ENCODE results near the gene ATN1.

Gene ATN1

DNA sequence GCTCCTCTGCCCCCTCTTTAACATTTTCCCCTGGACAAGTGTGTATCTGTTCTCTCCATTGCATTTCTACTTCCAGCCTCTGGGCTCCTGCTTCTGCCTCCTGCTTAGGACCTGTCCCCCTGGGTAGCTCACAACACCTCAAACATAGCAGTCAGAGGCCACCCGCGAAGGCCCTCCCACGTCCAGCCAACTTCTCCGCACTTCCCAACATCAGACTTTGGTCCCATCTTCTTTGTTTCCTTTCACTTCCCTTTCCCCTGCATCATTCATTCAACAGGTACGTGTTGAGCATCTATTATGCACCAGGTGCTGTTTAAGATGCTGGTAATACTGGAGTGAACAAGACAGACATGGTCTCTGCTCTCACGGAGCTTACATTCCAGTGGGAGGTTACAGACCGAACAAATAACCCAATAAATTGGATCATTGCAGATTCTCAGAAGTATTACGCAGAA, 19.2 kb downstream of the ATN1 start:
- DNase-seq = no peak

DNA sequence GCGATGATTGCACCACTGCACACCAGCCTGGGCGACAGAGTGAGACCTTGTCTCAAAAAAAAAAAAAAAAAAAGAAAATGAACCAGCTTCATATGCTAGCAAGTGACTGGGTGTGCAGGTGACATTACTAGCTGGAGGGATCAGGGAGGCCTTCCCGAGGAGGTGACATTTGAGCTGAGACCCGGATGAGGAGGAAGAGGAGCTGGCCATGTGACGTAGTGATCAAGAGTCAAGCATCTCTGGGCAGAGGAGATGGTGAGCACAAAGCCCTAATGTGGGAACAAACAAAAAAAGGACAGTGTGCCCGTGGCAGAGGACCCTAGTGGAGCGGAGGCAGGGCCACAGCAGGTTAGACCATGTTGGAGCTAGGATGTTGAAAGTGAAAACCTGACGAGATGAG, 19.9 kb downstream of the ATN1 start:
- DNase-seq = no peak

DNA sequence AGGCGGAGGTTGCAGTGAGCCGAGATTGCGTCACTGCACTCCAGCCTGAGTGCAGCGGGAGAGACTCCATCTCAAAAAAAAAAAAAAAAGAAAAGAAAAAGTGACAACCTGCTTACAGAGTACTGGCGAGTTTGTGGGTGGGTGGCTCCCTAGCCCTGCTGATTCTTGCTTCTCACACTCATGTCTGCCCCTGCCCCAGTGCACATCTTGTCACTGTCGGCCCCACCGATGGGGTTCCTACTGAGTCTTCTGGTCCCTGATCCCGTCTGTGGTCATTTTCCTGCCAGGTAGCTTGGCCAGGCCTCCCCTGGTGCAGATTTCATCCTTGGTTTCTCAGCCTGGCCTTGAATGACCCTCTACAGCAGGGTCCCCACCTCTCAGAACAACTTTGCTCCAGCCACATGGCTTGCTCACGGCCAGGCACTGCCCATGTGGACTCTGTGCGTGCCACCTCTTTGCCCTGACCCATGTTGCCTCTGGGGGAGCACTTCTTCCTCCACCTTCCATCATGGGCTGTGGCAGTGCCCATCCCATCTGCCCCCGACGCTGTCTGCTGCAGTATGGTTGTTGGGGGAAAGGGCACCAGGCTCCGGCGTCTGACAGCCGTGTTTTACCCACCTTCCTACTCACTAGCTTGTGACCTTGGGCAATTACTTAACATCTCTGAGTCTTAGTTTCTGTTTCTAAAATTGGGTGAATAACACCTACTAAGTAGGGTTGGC, 21.3 kb downstream of the ATN1 start:
- no peak for DNase-seq

DNA sequence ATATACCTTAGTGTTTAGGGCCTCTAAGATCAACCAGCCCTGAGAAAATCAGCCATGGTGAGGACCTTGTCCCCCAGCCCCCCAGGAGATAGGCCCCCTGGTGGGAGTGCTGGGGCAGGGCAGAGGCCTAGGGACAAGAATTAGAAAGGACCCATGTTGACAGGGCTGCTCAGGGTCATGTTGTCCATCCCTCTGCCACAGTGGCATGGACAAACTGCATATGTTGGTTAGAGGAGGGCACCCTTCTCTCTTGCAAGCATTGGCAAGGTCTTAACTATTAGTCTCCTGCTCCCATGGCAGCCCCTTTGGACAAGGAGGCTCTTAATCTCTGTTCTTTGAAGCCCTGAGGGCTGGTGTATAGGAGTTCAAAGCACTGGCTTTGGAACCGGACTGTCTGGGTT, 22.6 kb downstream of the ATN1 start:
- no peak for DNase-seq

DNA sequence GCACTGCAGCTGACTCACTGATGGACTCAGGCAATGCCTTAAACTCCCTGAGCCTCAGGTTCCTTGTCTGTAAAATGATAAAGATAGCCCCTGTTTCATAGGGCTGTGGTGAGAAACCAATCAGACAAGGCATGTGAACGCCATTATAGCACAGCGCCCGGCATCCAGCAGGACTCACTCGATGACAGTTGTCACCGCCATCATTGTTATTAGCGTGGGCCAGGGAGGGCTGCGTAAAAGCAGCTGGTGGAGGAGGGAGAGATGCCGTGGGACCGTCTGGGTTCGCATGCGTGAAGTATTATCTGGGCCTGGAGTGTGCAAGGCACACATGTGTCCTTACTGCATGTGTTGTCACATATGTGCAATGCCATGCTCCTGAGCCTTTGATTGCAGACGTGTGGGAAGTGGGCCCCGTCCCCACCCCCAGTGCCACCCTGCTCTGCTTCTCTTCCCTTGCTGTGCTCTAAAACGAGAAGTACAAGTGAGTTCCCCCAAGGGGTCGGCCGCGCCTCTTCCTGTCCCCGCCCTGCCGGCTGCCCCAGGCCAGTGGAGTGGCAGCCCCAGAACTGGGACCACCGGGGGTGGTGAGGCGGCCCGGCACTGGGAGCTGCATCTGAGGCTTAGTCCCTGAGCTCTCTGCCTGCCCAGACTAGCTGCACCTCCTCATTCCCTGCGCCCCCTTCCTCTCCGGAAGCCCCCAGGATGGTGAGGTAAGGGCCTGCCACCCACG, 23.2 kb downstream of the ATN1 start, which contains the start of gene PTPN6:
PTPN6 (plus strand) TSS at position 546 of the 730 bp plus-strand sequence; CDS start at position 703, 157 bp downstream.
- DNase-seq = no peak

DNA sequence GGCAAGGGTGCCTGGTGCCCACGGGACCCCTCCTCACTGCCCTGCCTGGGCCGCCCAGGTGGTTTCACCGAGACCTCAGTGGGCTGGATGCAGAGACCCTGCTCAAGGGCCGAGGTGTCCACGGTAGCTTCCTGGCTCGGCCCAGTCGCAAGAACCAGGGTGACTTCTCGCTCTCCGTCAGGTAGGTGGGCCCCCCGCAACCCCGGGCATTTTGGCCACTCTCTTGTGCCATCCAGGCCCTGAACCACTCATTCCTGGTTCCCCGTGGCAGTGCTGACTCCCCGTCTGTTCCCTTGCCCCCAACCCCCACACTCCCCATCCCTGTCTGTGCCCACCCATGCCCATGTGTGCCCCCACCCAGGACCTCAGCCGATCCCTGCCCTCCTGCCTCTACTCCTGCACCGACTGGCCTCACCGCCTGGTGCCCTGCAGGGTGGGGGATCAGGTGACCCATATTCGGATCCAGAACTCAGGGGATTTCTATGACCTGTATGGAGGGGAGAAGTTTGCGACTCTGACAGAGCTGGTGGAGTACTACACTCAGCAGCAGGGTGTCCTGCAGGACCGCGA, 23.9 kb downstream of the ATN1 start:
- DNase-seq = no peak

DNA sequence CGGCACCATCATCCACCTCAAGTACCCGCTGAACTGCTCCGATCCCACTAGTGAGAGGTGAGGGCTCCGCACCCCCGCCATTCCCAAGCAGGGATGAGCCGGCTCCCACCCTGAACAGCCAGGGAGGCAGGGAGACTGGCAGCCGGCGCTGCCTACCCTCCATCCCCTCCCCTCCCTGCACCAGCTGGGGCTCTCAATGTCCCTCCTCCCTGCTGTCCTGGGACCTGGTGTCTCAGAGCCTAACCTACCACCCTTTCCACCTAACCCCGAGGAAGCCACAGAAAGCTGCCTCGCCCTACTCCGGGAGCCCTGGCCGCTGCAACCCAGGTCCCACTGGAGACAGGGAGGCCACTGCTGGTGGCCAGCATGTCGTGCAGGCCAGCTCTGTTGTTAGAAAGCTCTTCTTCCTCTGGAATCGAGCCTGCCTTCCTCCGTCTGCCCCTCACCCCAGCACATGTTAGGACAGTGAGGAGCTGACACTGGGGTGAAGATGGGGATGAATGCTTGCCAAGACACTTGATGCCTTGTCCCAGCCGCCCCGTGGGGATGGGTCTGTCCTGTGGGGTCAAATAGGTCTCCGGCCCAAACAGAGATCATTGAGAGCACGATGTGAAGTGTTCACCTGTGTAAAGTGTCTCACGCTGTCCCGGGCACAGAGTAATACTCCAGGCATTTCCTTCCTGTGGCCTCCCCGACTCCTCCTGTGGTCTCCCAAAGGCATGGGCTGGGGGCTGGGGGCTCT, 24.5 kb downstream of the ATN1 start:
- no peak for DNase-seq

DNA sequence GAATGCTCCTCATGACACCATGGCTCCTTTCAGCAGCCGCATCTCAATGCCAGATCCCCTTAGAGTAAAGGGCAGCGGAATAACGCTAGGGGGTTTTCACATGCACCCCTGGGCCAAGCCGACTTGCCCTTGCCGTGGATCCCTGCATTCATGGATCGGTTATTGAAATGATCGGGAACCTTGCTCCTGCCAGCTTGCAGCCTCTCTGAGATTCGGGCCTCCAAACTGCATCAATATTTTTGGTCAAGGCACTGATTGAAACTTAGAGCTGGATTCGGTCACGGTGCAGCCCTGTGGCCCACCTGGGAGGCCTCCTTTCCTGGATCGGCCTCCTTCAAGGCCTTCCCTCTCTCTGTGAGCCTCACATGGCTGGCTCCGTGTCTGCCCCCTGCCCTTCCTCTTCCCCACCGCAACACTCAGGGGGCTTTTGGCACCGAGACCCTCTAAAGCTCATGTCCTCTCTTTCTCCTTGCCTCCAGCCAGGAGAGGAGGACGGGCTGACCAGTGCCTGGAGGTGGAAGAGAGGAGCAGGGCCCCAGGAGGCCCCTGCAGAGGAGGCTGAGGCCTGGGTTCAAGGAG, 25.2 kb downstream of the ATN1 start:
- DNase-seq = no peak

DNA sequence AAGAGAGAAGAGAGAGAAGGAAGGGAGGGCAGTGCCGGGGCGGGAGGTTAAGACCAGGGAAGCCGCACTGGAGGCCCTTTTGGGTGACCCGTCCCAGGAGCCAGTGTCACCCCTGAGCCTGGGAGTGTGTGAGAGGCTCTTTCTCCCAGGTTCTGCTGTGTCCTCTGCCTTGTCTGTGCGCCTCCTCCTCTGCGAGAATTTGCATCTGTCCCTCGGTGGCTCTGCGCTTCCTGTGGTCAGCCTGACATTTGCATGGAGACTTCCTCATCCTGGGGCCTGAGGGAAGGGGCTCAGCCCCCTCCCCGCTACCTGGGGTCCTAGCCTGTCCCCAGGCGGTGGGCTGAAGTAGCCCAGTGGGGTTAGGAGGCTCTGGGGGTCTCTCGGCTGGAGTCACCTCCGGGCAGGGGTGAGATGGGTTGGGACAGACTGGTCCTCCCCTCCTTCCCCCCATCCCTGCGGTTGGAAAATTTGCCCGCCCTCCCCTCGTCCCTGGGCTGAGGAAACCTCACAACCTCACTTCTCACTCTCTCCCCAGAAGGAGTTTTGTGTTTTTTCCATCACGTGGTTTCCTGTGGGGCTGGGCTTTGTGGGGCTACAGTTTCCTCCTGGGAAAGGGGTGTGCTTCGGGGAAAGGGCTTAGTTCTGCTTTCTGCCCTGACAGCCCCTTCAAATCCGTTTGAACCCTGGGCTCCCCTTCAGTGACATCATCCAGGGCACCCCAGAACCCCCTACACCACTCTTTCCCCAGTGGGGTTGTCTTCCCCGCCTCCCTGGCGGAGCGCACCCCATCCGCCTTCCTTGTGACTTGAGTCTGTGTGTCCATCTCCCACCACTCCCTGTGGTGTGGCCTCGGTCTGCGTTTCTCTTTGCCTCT, 25.9 kb downstream of the ATN1 start:
- no peak for DNase-seq

DNA sequence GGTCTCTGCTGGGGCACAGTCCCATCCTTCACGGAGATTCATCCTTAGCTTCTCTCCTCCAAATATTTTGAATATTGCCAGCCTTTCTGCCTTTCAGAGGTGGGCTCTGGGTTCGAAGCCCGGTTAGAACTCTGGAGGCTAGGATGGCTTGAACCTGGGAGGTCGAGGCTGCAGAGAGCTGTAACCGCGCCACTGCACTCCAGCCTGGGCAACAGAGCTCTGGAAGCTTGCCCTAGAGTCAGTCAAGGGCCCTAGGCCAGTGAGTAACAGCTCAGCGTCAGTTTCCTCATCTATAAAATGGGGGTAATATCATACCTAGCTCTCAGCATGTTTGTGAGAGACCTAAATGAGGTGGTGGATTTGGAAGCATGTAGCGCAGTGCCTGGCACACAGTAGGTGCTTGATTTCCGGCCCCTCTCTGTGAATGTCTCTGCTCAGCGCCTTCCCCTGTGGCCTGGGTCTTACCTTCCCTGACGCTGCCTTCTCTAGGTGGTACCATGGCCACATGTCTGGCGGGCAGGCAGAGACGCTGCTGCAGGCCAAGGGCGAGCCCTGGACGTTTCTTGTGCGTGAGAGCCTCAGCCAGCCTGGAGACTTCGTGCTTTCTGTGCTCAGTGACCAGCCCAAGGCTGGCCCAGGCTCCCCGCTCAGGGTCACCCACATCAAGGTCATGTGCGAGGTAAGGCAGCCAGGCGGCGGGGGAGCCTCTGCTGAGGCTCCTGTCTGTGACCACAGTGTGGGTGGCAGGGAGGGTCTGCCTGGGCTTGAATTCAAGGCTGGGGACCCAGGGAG, 26.8 kb downstream of the ATN1 start:
- DNase-seq = no peak

DNA sequence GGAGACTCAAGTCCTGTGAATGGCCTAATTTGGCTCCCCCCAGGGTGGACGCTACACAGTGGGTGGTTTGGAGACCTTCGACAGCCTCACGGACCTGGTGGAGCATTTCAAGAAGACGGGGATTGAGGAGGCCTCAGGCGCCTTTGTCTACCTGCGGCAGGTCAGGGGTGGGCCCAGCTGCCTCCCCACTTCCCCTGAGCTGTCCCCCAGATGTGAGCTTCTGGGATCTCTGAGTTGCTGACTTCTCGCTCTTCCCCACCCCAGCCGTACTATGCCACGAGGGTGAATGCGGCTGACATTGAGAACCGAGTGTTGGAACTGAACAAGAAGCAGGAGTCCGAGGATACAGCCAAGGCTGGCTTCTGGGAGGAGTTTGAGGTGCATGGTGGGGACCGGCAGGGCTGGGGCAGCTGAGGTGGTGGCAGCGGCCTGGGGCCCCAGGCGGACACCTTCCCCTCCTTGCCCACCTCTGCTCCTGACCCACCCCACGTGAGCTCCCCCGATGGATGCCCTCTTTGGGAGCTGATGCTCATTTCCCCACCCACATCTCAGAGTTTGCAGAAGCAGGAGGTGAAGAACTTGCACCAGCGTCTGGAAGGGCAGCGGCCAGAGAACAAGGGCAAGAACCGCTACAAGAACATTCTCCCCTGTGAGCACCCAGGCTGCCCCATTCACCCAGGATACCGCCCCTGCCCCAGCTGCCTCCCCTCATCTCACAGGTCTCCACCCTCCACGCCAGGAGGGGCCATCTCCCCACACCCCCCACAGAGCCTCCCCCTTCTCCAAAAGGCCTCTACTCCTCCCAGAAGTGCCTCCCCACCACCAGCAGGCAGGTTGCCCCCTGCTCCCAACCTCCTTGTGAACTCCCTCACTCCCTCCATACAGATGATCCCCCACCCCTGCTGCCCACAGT, 27.6 kb downstream of the ATN1 start:
- DNase-seq = no peak

DNA sequence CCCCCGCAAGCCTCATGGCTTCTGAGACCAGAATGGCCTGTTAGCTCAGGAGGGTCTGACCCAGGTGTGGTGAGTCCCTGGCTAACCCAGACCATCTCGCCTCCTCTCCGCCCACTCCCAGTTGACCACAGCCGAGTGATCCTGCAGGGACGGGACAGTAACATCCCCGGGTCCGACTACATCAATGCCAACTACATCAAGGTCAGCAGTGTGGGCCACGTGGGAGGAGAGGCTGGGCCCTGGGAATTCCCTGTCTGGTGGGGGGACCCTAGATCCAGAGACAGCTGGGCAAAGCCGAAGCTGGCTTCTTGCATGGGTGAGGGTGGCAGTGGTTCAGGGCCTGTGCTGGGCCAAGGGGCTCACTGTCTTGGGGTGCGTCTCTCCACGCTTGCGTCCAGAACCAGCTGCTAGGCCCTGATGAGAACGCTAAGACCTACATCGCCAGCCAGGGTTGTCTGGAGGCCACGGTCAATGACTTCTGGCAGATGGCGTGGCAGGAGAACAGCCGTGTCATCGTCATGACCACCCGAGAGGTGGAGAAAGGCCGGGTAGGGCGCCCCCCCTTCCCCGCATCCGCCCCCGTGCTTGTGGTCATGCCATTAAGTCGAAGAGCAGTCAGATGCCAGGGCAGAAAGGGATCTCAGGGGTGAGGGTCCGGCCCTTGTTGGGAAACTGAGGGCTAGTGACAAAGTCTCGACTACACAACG, 28.4 kb downstream of the ATN1 start:
- no peak for DNase-seq

DNA sequence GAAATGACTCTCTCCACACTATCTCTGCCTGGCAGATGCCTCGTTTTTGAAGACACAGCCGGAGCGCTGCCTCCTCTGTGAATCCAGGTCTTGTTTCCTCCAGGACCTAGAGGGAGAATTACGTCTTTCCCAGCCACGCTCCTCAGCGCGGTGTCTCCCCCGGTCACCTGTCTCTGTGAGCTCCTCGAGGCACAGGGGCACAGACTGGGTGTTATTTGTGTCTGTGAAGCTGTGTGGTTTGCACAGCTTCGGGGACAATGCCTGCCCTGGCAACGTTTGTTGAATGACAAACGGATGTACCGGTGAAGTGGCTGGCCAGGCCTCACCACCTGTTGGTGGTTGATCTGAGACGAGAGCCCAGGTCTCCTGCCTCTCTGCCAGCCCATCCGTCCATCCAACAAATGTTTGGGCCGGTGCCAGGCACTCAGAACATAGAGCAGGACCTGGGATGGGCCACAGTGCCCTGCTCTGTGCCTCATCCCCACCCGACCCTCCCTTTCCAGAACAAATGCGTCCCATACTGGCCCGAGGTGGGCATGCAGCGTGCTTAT, 29.5 kb downstream of the ATN1 start:
- no peak for DNase-seq

DNA sequence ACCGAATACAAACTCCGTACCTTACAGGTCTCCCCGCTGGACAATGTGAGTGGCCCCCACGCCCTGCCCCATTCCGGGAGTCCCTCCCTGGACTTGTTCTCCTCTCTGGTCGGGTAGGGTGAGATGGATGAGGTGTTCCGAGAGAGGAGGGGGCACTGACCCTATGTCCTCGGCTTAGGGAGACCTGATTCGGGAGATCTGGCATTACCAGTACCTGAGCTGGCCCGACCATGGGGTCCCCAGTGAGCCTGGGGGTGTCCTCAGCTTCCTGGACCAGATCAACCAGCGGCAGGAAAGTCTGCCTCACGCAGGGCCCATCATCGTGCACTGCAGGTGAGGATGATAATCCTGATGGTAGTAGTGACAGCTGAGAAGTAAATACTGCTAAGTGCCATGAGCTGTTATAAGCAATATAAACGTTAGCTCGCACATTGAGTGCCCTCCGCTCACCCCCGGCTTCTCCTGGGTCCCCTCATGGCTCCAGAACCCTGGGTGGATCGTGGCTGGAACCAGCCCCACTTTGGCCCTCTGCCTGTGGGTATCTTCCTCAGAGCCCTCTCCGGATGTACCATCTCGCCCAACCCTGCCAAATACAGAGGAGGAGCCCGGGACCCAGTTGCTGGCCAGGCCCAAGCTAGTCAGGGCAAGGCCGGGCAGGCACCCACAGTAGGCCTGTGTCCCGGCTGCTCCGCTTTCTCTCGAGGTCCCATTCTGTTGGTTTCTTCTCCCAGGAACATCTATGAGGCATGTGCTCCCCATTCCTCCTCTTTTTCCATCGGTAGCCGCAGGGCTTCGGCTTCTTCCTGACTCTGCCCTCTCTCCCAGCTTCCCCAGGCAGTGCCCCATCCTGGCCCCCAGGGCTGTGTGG, 30.2 kb downstream of the ATN1 start:
- no peak for DNase-seq

DNA sequence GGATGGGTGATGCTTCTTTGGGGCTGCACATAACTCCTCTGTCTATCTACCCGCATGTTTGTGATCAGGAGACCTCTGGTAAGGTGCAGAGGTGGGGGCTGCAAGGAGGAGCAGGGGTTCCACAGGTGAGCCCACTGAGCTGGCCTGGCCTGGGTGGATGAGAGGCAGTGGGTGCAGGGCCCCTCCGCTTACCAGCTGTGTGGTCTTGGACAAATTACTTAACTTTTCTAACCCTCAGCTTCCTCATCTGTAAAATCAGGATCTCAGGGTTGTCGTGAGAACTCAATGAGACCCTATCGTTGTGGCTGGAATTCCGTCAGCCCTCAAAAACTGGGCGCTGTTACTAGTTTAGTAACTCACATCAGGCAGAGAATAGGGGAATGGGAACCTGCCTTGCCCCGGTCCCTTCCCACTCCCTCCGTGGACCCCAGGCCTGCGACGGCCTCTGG, 30.9 kb downstream of the ATN1 start:
- DNase-seq = no peak

DNA sequence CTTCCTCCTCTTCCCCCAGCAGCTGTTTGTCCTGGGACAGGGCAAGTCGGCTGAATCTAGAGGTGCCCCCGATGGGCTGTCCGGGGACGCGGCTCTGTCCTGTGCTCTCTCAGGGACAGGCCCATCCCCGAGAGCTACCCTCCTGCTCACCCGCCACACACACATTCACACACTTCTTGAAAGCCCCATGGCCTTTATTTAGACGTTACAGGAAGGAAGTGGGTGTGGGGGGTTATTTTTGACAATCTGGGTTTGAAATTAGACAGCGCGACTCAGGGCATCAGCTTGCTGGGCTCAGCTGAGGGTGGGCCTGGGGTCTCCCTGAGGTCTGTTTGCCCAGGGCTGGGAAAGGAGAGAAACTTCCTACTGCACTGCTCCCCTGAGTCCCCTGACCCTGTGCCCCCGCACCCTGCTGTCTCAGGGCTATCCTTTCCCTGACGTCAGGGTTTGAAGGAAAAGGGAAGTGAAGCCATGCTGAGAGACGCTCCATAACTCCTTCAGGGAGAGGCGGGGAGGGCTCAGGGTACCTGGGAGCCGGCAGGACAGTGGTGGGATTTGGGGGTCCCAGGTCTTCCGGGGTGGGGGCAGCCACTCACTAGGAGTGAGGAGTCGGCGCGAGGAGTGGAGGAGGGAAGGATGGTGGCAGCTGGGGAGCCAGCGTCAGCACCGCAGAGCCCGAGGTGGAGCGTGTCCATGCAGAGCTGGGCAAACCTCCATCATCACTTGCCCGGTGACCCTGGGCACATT, 31.5 kb downstream of the ATN1 start:
- DNase-seq = no peak
